HCT116 (cell line): Measurements from ENCODE around the gene HSP90AB1. TPM values are rescaled to one million over a fixed set of nuclear protein-coding genes. Genes with fewer than 3 reads are reported as not detected.

Experiments
- ATAC-seq: fragments of 200-7000 bp; cut with Tn5 transposase; 2 replicates; pipeline ENCODE4 v1.9.1; 2020; ENCODE audit warnings: mild to moderate bottlenecking, moderate library complexity
- BruUV-seq: library from RNA; stranded (reverse); fragments of 400-500 nt; replicated peaks from 2 replicates; lab custom pipeline; 2021; lab: Mats Ljungman, UMichigan
- CTCF ChIA-PET: fragments of 300-600 bp; sonication (Branson Sonifier 250); formaldehyde crosslinking; loops from one replicate; lab custom pipeline; 2021; ENCODE audit warnings: antibody characterized with exemption; lab: Charles Lee
- POLR2A ChIA-PET: fragments of 300-600, 350-600 bp; sonication (Branson Sonifier 250); formaldehyde crosslinking; loops from one replicate; lab custom pipeline; 2021; ENCODE audit warnings: antibody characterized with exemption; lab: Charles Lee
- RAD21 ChIA-PET, 2 experiments: fragments of 300-600 bp; sonication (Branson Sonifier 250); formaldehyde crosslinking; loops; one replicate each; lab custom pipeline; 2023; ENCODE audit warnings: low total read pairs in 2 of 2; ENCODE audit not compliant: uncharacterized antibody in 2 of 2, unreplicated experiment in 2 of 2, low non-redundant PET in 1 of 2; lab: Charles Lee
- DNase-seq: peaks from one replicate; pipeline ENCODE4 v3.0.0-alpha.2; 2010; ENCODE audit warnings: low read depth, low spot score
- H2AFZ ChIP-seq: fragments of 200-600 bp; shearing (Covaris generic), sonication (generic); 2 replicates; pipeline ENCODE4 v1.6.1; 2017; ENCODE audit warnings: low read depth, mixed run types, mixed read lengths, antibody characterized with exemption, low read length; ENCODE audit not compliant: poor library complexity, severe bottlenecking
- H3K27ac ChIP-seq: 2 replicates; pipeline ENCODE4 v1.5.1; 2012; ENCODE audit warnings: low read depth, low read length
- H3K27me3 ChIP-seq: fragments of 200-600 bp; sonication (generic); 2 replicates; pipeline ENCODE4 v1.6.1; 2016; ENCODE audit warnings: mixed run types, low read length, mixed read lengths; ENCODE audit not compliant: insufficient read depth
- H3K36me3 ChIP-seq, 2 experiments: fragments of 200-500 bp in 1 of 2; fragments of 200-600 bp in 1 of 2; sonication (Bioruptor generic) in 1 of 2; sonication (generic) in 1 of 2; 2 replicates each; pipeline versions ENCODE4 v1.5.1 to v1.6.1; 2014 to 2016; ENCODE audit warnings: low read length in 2 of 2, inconsistent platforms in 1 of 2, mixed read lengths in 1 of 2, mixed run types in 1 of 2; ENCODE audit not compliant: insufficient read depth in 2 of 2, control insufficient read depth in 1 of 2
- H3K4me1 ChIP-seq, 2 experiments: fragments of 200-600 bp in 1 of 2; sonication (generic) in 1 of 2; 2 replicates each; pipeline versions ENCODE4 v1.5.1 to v1.6.1; 2012 to 2017; ENCODE audit warnings: low read length in 2 of 2, inconsistent platforms in 1 of 2, mild to moderate bottlenecking in 1 of 2, mixed read lengths in 1 of 2, mixed run types in 1 of 2, moderate library complexity in 1 of 2; ENCODE audit not compliant: insufficient read depth in 2 of 2, control insufficient read depth in 1 of 2
- H3K4me2 ChIP-seq: fragments of 200-600 bp; sonication (generic); 2 replicates; pipeline ENCODE4 v1.6.1; 2017; ENCODE audit warnings: mixed run types, low read length, mixed read lengths
- H3K4me3 ChIP-seq, 2 experiments: fragments of 200-600 bp in 1 of 2; sonication (generic) in 1 of 2; replicated peaks in 1 of 2; 2 replicates each; pipeline ENCODE4 v1.5.1; 2011 to 2016; ENCODE audit warnings: low read length in 2 of 2, control low read depth in 1 of 2, low read depth in 1 of 2, mild to moderate bottlenecking in 1 of 2, mixed read lengths in 1 of 2, mixed run types in 1 of 2
- H3K79me2 ChIP-seq: fragments of 200-600 bp; sonication (generic); 2 replicates; pipeline ENCODE4 v1.6.1; 2017; ENCODE audit warnings: mild to moderate bottlenecking, mixed run types, low read length, moderate library complexity, mixed read lengths; ENCODE audit not compliant: insufficient read depth
- H3K9ac ChIP-seq: fragments of 200-600 bp; sonication (generic); 2 replicates; pipeline ENCODE4 v1.6.1; 2016; ENCODE audit warnings: low read length, mixed read lengths
- H3K9me2 ChIP-seq: fragments of 200-600 bp; sonication (generic), shearing (Covaris generic); 2 replicates; pipeline ENCODE4 v1.6.1; 2017; ENCODE audit warnings: mixed run types, mild to moderate bottlenecking, moderate library complexity; ENCODE audit not compliant: insufficient read depth
- H3K9me3 ChIP-seq, 2 experiments: fragments of 200-500 bp in 1 of 2; fragments of 200-600 bp in 1 of 2; sonication (Bioruptor generic) in 1 of 2; sonication (generic) in 1 of 2; 2 replicates each; pipeline ENCODE4 v1.6.1; 2014 to 2017; ENCODE audit warnings: low read length in 2 of 2, mixed read lengths in 2 of 2, inconsistent platforms in 1 of 2, low read depth in 1 of 2, mild to moderate bottlenecking in 1 of 2, mixed run types in 1 of 2, moderate library complexity in 1 of 2; ENCODE audit not compliant: control insufficient read depth in 1 of 2, insufficient read depth in 1 of 2
- H4K20me1 ChIP-seq: fragments of 200-600 bp; sonication (generic), shearing (Covaris generic); 2 replicates; pipeline ENCODE4 v1.6.1; 2017; ENCODE audit warnings: mixed run types, mild to moderate bottlenecking, moderate library complexity; ENCODE audit not compliant: insufficient read depth
- CBX3 ChIP-seq: IDR thresholded peaks from 2 replicates; pipeline ENCODE4 v1.6.1; 2012; ENCODE audit warnings: low read depth
- CEBPB ChIP-seq: IDR thresholded peaks from 2 replicates; pipeline ENCODE4 v1.6.1; 2012; ENCODE audit warnings: low read depth
- EGR1 ChIP-seq: IDR thresholded peaks from 2 replicates; pipeline ENCODE4 v1.6.1; 2012; ENCODE audit warnings: low read depth
- ELF1 ChIP-seq: IDR thresholded peaks from 2 replicates; pipeline ENCODE4 v1.6.1; 2012; ENCODE audit warnings: low read depth, borderline replicate concordance
- EZH2 ChIP-seq: fragments of 200-600 bp; sonication (generic); IDR thresholded peaks from 2 replicates; pipeline ENCODE4 v1.6.1; 2017; ENCODE audit warnings: antibody characterized with exemption, mixed run types
- EZH2phosphoT487 ChIP-seq: fragments of 200-600 bp; IDR thresholded peaks from 2 replicates; pipeline ENCODE4 v1.6.1; 2018; ENCODE audit warnings: antibody characterized with exemption, borderline replicate concordance
- FOSL1 ChIP-seq: IDR thresholded peaks from 2 replicates; pipeline ENCODE4 v1.6.1; 2012; ENCODE audit warnings: low read depth
- JUND ChIP-seq: IDR thresholded peaks from 2 replicates; pipeline ENCODE4 v1.6.1; 2012
- POLR2A ChIP-seq: IDR thresholded peaks from 2 replicates; pipeline ENCODE4 v1.7.0; 2011; ENCODE audit warnings: borderline replicate concordance; ENCODE audit not compliant: insufficient read depth, insufficient read length; ENCODE audit errors: extremely low read depth
- RAD21 ChIP-seq: IDR thresholded peaks from 2 replicates; pipeline ENCODE4 v1.6.1; 2012; ENCODE audit warnings: low read depth, mild to moderate bottlenecking
- SIN3A ChIP-seq: IDR thresholded peaks from 2 replicates; pipeline ENCODE4 v1.6.1; 2012; ENCODE audit warnings: low read depth
- SP1 ChIP-seq: IDR thresholded peaks from 2 replicates; pipeline ENCODE4 v1.6.1; 2012; ENCODE audit warnings: low read depth
- SRF ChIP-seq: IDR thresholded peaks from 2 replicates; pipeline ENCODE4 v1.6.1; 2012; ENCODE audit warnings: low read depth
- TCF7L2 ChIP-seq: IDR thresholded peaks from 2 replicates; pipeline ENCODE4 v1.7.0; 2011; ENCODE audit warnings: borderline replicate concordance, inconsistent platforms; ENCODE audit not compliant: insufficient read depth, insufficient read length; ENCODE audit errors: extremely low read depth
- YY1 ChIP-seq: IDR thresholded peaks from 2 replicates; pipeline ENCODE4 v1.6.1; 2011; ENCODE audit warnings: low read length, low read depth, moderate library complexity, mild to moderate bottlenecking; ENCODE audit not compliant: insufficient replicate concordance; ENCODE audit errors: extremely low read depth
- ZFX ChIP-seq: fragments of 450-650 bp; IDR thresholded peaks from 2 replicates; pipeline ENCODE4 v1.6.1; 2017
- ZNF274 ChIP-seq: fragments of 200-500 bp; sonication (Bioruptor generic); IDR thresholded peaks from 2 replicates; pipeline ENCODE4 v1.6.1; 2014; ENCODE audit warnings: mild to moderate bottlenecking, low read depth, low read length, inconsistent platforms
- intact Hi-C: fragments of 100-400 bp; cut with micrococcal nuclease; formaldehyde crosslinking; loops from 2 replicates; pipeline ENCODE4 v1.10.0; 2022
- total RNA-seq: library from RNA; stranded (reverse); gene quantifications from one replicate; pipeline ENCODE4 v1.2.1, GENCODE V29; 2021; ENCODE audit not compliant: unreplicated experiment
- TF ChIP-seq, protein P1 (sequence below), 3 experiments: fragments of 200-600 bp in 1 of 3; sonication (generic) in 1 of 3; IDR thresholded peaks in 2 of 3; conservative IDR thresholded peaks in 1 of 3; 2 replicates each; pipeline ENCODE4 v1.5.1; 2012 to 2017; ENCODE audit warnings: low read depth in 2 of 3, low read length in 2 of 3, antibody characterized with exemption in 1 of 3, borderline replicate concordance in 1 of 3, control low read depth in 1 of 3, mild to moderate bottlenecking in 1 of 3, mixed read lengths in 1 of 3, mixed run types in 1 of 3, moderate library complexity in 1 of 3; ENCODE audit not compliant: insufficient read depth in 1 of 3
- TF ChIP-seq, protein P2 (sequence below): IDR thresholded peaks from 2 replicates; pipeline ENCODE4 v1.6.1; 2011; ENCODE audit warnings: mild to moderate bottlenecking, low read length, moderate library complexity; ENCODE audit not compliant: insufficient replicate concordance; ENCODE audit errors: extremely low read depth
- TF ChIP-seq, protein P3 (sequence below): IDR thresholded peaks from 2 replicates; pipeline ENCODE4 v1.6.1; 2012

The HSP90AB1 gene
- total RNA-seq, 1 experiment from 2014 or later: 2,554 TPM

DNA sequence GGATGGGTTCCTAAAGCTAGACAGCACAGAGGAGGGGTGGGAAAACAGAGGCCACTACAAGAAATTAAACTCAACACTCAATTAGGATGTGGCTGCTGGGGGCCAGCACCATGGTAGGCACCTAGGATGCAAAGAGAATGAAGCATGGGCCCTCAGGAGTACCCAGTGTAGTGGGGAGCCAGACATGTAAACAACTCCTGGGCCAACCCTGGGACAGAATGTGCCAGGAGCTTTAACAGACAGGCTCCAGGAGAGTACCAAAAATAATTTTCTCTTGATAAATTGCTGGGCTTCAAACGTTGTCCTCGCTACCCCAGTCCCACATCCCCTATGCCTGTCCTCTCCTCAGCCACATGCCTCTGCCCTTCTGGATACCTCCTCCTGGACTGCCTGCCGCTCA lies 25.0 kb downstream of the HSP90AB1 start (continued):
- TF ChIP-seq, protein P1, sequence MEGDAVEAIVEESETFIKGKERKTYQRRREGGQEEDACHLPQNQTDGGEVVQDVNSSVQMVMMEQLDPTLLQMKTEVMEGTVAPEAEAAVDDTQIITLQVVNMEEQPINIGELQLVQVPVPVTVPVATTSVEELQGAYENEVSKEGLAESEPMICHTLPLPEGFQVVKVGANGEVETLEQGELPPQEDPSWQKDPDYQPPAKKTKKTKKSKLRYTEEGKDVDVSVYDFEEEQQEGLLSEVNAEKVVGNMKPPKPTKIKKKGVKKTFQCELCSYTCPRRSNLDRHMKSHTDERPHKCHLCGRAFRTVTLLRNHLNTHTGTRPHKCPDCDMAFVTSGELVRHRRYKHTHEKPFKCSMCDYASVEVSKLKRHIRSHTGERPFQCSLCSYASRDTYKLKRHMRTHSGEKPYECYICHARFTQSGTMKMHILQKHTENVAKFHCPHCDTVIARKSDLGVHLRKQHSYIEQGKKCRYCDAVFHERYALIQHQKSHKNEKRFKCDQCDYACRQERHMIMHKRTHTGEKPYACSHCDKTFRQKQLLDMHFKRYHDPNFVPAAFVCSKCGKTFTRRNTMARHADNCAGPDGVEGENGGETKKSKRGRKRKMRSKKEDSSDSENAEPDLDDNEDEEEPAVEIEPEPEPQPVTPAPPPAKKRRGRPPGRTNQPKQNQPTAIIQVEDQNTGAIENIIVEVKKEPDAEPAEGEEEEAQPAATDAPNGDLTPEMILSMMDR (IDR thresholded peaks at IDR 0.05 in 2 of 3, conservative IDR thresholded peaks at IDR 0.05 in 1 of 3; ENCODE audit: borderline replicate concordance in 1 of 3, insufficient read depth in 1 of 3, low read depth in 2 of 3, low read length in 2 of 3): no peak
- TF ChIP-seq EZH2: no peak
- TF ChIP-seq JUND: no peak
- no peak for TF ChIP-seq CEBPB
- TF ChIP-seq, all 23 proteins: peak for 0

DNA sequence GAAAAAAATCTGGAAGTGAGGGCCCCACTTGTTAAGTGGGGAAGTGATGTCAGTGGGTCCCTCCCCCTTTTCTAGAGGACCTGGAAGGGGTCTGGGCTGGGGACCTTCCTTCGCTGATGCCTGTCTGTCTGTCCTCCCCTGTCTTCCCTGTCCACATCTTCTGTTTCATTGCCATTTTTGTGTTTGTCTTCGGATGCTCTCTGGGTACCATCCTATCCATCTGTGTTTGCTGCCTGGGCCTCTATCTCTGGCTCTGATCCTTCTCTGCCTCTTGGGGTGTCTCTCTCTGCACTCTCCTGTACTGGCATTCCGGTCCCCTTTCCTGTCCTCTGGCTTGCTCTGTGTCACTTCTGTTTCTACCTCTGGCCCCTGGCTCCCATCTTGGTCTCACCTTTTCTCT lies 25.6 kb downstream of the HSP90AB1 start:
- intact Hi-C loops: no loop called here
- no peaks in the 10 kb centered on the region for H3K79me2 ChIP-seq
- TF ChIP-seq CEBPB (no peak), CBX3 (no peak), SRF (no peak), EZH2phosphoT487 (no peak), ZFX (no peak), SIN3A (no peak), JUND (no peak), POLR2A (no peak), ZNF274 (no peak), FOSL1 (no peak), EGR1 (no peak), RAD21 (no peak), SP1 (no peak), YY1 (no peak), ELF1 (no peak), TCF7L2 (no peak)
- TF ChIP-seq, protein P2, sequence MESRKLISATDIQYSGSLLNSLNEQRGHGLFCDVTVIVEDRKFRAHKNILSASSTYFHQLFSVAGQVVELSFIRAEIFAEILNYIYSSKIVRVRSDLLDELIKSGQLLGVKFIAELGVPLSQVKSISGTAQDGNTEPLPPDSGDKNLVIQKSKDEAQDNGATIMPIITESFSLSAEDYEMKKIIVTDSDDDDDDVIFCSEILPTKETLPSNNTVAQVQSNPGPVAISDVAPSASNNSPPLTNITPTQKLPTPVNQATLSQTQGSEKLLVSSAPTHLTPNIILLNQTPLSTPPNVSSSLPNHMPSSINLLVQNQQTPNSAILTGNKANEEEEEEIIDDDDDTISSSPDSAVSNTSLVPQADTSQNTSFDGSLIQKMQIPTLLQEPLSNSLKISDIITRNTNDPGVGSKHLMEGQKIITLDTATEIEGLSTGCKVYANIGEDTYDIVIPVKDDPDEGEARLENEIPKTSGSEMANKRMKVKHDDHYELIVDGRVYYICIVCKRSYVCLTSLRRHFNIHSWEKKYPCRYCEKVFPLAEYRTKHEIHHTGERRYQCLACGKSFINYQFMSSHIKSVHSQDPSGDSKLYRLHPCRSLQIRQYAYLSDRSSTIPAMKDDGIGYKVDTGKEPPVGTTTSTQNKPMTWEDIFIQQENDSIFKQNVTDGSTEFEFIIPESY: no peak
- TF ChIP-seq, protein P3, sequence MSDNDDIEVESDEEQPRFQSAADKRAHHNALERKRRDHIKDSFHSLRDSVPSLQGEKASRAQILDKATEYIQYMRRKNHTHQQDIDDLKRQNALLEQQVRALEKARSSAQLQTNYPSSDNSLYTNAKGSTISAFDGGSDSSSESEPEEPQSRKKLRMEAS: no peak
- TF ChIP-seq, protein P1 (IDR thresholded peaks at IDR 0.05 in 2 of 3, conservative IDR thresholded peaks at IDR 0.05 in 1 of 3; ENCODE audit: borderline replicate concordance in 1 of 3, insufficient read depth in 1 of 3, low read depth in 2 of 3, low read length in 2 of 3): no peak
- H3K27ac ChIP-seq: no peak overlapping the region
- no peak overlapping the region for H3K4me3 ChIP-seq
- no peak overlapping the region for H3K9ac ChIP-seq
- H3K9me3 ChIP-seq: no peaks in the 10 kb centered on the region
- POLR2A ChIA-PET: no interaction called here
- no peaks in the 10 kb centered on the region for H3K27me3 ChIP-seq
- H2AFZ ChIP-seq: no peak overlapping the region
- RAD21 ChIA-PET: no interaction called here
- ATAC-seq: no peak
- peaks cover 0 to 3% of the 10 kb centered on the region in 2 experiments; a peak in 1 of 4 replicates for H3K4me1 ChIP-seq
- H3K4me2 ChIP-seq: no peak overlapping the region
- no peaks in the 10 kb centered on the region for H3K36me3 ChIP-seq
- H4K20me1 ChIP-seq: no peaks in the 10 kb centered on the region
- DNase-seq: no peak
- no TSS peak for BruUV-seq
- CTCF ChIA-PET: no interaction called here
- H3K9me2 ChIP-seq: no peaks in the 10 kb centered on the region
